MCF 10A (cell line): ENCODE measurements around the gene PPP2R5A. TPM values are rescaled to one million over a fixed set of nuclear protein-coding genes. Genes with fewer than 3 reads are reported as not detected.

Experiments
- BruUV-seq: library from RNA; stranded (reverse); fragments of 400-500 nt; replicated peaks from 2 replicates; lab custom pipeline; 2021; lab: Mats Ljungman, UMichigan
- CTCF ChIA-PET: fragments of 300-600 bp; sonication (Branson Sonifier 250); formaldehyde crosslinking; extraction: SDS; loops from one replicate; lab custom pipeline; 2021; ENCODE audit warnings: antibody characterized with exemption, inconsistent platforms; lab: Yijun Ruan, JAX
- POLR2A ChIA-PET: fragments of 300-600, 350-650 bp; sonication (Branson Sonifier 250); formaldehyde crosslinking; extraction: SDS; loops from one replicate; lab custom pipeline; 2020; ENCODE audit warnings: antibody characterized with exemption, inconsistent platforms; lab: Yijun Ruan, JAX
- DNase-seq: peaks from one replicate; pipeline ENCODE4 v3.0.0-alpha.2; 2018; ENCODE audit not compliant: unreplicated experiment
- H3K27ac Mint-ChIP-seq: one replicate; pipeline ENCODE4 v1.8.0; 2022; ENCODE audit warnings: mild to moderate bottlenecking, low read depth, mixed read lengths; ENCODE audit not compliant: unreplicated experiment
- H3K27me3 Mint-ChIP-seq: one replicate; pipeline ENCODE4 v1.8.0; 2022; ENCODE audit warnings: mixed read lengths; ENCODE audit not compliant: insufficient read depth, unreplicated experiment
- H3K36me3 Mint-ChIP-seq: one replicate; pipeline ENCODE4 v1.8.0; 2022; ENCODE audit warnings: mild to moderate bottlenecking, moderate library complexity, mixed read lengths; ENCODE audit not compliant: insufficient read depth, unreplicated experiment
- H3K4me1 Mint-ChIP-seq: one replicate; pipeline ENCODE4 v1.8.0; 2022; ENCODE audit warnings: mixed read lengths; ENCODE audit not compliant: insufficient read depth, unreplicated experiment
- H3K4me3 Mint-ChIP-seq: one replicate; pipeline ENCODE4 v1.8.0; 2022; ENCODE audit warnings: mild to moderate bottlenecking, moderate library complexity, mixed read lengths; ENCODE audit not compliant: unreplicated experiment
- H3K9me3 Mint-ChIP-seq: one replicate; pipeline ENCODE4 v1.8.0; 2022; ENCODE audit warnings: mixed read lengths; ENCODE audit not compliant: unreplicated experiment
- intact Hi-C: fragments of 100-400 bp; cut with micrococcal nuclease; formaldehyde crosslinking; loops from 2 replicates; pipeline ENCODE4 v1.14.1; 2022
- total RNA-seq: library from RNA; stranded (reverse); gene quantifications from 2 replicates; pipeline ENCODE4 v1.2.3, GENCODE V29; 2022
- TF ChIP-seq, protein P1 (sequence below): fragments of 200-600 bp; IDR thresholded peaks from one replicate; pipeline ENCODE4 v1.8.0; 2022; ENCODE audit warnings: antibody characterized with exemption, mild to moderate bottlenecking; ENCODE audit not compliant: unreplicated experiment

The PPP2R5A gene
- total RNA-seq, 1 experiment from 2014 or later = 38.6 TPM

DNA sequence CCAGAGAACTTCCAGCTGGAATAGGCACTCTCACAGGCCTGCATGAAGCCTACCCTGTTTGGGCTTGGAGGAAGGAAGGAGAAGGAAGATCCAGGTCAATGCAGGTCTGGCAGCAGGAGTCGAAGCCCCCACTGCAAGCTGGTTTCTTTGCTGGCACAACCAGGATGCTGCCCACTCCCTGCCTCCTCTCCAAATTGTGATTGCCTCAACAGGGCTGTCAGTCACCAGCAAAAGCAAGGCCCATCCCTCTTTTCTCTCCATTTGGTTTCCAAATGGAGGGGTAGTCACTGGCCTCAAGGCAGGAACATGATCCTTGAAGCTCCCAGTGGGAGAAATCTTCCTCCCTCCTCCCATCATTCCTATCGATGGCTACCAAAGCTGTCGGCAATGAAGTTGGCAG lies 92.4 kb downstream of the PPP2R5A start:
- ChIA-PET POLR2A (interaction anchor here (1.0 kb wide), 1 partner anchor 308 kb away, joined by 3 read pairs; no protein-coding TSS in a partner anchor), CTCF (interaction anchor here (0.6 to 7.2 kb wide), 6 partner anchors 10 to 315 kb away, joined by 3 to 113 read pairs (median 32); no protein-coding TSS in a partner anchor)
- BruUV-seq = no TSS peak
- H3K9me3 Mint-ChIP-seq = peaks cover 13% of the 10 kb centered on the region
- H3K4me1 Mint-ChIP-seq = no peaks in the 10 kb centered on the region
- H3K27ac Mint-ChIP-seq = no peak overlapping the region
- DNase-seq = no peak
- no peaks in the 10 kb centered on the region for H3K27me3 Mint-ChIP-seq
- TF ChIP-seq, protein P1, sequence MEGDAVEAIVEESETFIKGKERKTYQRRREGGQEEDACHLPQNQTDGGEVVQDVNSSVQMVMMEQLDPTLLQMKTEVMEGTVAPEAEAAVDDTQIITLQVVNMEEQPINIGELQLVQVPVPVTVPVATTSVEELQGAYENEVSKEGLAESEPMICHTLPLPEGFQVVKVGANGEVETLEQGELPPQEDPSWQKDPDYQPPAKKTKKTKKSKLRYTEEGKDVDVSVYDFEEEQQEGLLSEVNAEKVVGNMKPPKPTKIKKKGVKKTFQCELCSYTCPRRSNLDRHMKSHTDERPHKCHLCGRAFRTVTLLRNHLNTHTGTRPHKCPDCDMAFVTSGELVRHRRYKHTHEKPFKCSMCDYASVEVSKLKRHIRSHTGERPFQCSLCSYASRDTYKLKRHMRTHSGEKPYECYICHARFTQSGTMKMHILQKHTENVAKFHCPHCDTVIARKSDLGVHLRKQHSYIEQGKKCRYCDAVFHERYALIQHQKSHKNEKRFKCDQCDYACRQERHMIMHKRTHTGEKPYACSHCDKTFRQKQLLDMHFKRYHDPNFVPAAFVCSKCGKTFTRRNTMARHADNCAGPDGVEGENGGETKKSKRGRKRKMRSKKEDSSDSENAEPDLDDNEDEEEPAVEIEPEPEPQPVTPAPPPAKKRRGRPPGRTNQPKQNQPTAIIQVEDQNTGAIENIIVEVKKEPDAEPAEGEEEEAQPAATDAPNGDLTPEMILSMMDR = no peak
- H3K36me3 Mint-ChIP-seq = peaks cover 25% of the 10 kb centered on the region
- intact Hi-C loops = no loop called here
- H3K4me3 Mint-ChIP-seq = no peak overlapping the region

DNA sequence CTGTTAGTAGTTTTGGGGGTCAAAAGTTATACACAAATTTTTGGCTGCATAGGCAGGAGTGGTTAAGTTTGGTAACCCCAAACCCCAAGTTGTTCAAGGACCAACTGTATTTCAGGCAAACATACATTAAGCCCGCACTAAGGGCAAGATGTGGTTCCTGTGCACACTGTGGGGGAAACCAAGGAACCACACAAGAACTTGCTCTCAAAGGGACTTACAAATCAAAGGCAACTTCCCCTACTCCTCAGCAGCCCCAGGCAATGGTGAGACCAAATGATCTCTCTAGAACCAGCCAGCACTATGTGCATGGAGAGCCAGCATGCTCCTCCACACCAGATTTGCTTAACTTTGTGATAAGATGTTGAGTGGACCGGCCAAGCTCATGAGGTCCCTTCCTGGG lies 94.2 kb downstream of the PPP2R5A start:
- Mint-ChIP-seq H3K9me3 (no peaks in the 10 kb centered on the region), H3K27me3 (no peaks in the 10 kb centered on the region), H3K4me1 (no peaks in the 10 kb centered on the region), H3K27ac (no peak overlapping the region), H3K4me3 (no peak overlapping the region), H3K36me3 (peaks cover 13% of the 10 kb centered on the region)
- ChIA-PET CTCF (interaction anchor here (1.1 to 7.1 kb wide), 5 partner anchors 8 to 308 kb away, joined by 3 to 76 read pairs (median 11); no protein-coding TSS in a partner anchor), POLR2A (no interaction called here)
- DNase-seq = no peak
- BruUV-seq = no TSS peak
- intact Hi-C loops = no loop called here
- TF ChIP-seq, protein P1 = no peak

DNA sequence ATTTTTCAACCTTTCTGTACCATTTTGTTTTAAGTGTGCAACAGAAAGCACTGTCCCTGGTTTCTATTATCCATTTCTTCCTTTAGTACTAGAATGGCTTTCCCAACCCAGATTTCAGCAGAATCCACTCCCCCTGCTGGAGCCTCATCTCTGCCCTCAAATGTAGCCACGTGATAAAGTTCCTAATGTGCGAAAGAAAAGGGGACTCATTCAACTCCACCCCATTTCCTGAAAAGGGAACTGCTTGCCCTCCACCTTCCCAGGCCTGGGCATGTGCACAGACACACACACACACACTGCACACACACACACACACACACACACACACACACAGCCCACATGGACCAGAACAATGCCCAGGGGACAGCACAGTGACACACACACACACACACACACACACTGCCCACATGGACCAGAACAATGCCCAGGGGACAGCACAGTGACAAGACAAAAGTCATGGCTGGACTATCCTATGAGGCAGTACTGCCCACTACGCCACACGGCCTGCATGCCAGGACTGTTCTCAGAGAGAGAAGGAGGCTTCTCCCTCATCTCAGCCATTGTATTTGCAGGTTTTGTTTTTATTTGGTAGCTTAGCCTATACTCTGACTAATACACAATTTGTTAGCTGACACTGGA lies 96.3 kb downstream of the PPP2R5A start:
- no peaks in the 10 kb centered on the region for H3K27me3 Mint-ChIP-seq

DNA sequence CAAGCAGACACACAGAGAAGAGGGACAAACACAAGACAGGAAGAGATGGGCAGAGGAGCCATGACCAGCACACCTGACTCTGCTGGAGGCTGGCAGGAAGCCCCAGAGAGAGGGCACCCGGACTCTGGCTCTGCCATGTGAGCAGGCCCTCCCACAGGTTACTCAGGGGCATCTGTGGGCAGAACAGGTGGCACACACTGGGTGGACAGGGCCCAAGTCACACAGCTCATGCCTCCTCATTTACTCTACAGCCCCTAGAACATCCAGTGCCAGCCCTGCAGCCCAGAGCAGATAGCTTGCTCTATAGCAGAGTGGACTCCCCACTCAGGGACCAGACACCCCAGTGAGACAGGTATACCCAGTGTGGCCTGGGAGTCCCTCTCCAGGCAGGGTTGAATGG lies 100.8 kb downstream of the PPP2R5A start:
- Mint-ChIP-seq H3K4me1 (no peaks in the 10 kb centered on the region), H3K36me3 (peaks cover 14% of the 10 kb centered on the region), H3K27ac (no peak overlapping the region), H3K27me3 (no peaks in the 10 kb centered on the region), H3K4me3 (no peak overlapping the region), H3K9me3 (peaks cover 11% of the 10 kb centered on the region)
- no TSS peak for BruUV-seq
- TF ChIP-seq, protein P1 = no peak
- DNase-seq = no peak
- ChIA-PET POLR2A (interaction anchor here (0.6 kb wide), 1 partner anchor 1054 kb away, joined by 3 read pairs; no protein-coding TSS in a partner anchor), CTCF (interaction anchor here (0.6 to 2.5 kb wide), 5 partner anchors 8 to 420 kb away, joined by 3 to 11 read pairs (median 3); no protein-coding TSS in a partner anchor)
- intact Hi-C loops = no loop called here

More for the DNA sequence above, 96.3 kb downstream of the PPP2R5A start:
- ChIA-PET POLR2A (no interaction called here), CTCF (interaction anchor here (0.6 to 5.5 kb wide), 8 partner anchors 16 to 318 kb away, joined by 3 to 36 read pairs (median 6); no protein-coding TSS in a partner anchor)
- H3K36me3 Mint-ChIP-seq = peaks cover 12% of the 10 kb centered on the region
- no peaks in the 10 kb centered on the region for H3K9me3 Mint-ChIP-seq
- no TSS peak for BruUV-seq
- no peak for DNase-seq
- H3K4me3 Mint-ChIP-seq = no peak overlapping the region
- H3K27ac Mint-ChIP-seq = no peak overlapping the region
- intact Hi-C loops = no loop called here
- H3K4me1 Mint-ChIP-seq = no peaks in the 10 kb centered on the region
- TF ChIP-seq, protein P1 = no peak
